Memory B cell (primary cell): ENCODE data around the gene SDCBP2.

Experiments
- ATAC-seq: fragments of 150-1000 bp; cut with Tn5 transposase; 2 replicates; pipeline ENCODE4 v1.10.0; 2021; ENCODE audit warnings: low read depth, mild to moderate bottlenecking, moderate library complexity
- DNase-seq, 2 donors: peaks; one replicate each; pipeline ENCODE4 v3.0.0; 2022; ENCODE audit warnings: low spot score in 2 of 2
- H3K27ac Mint-ChIP-seq: one replicate; pipeline ENCODE4 v1.8.0; 2022; ENCODE audit warnings: mild to moderate bottlenecking, moderate library complexity, mixed read lengths
- H3K27me3 Mint-ChIP-seq: one replicate; pipeline ENCODE4 v1.8.0; 2022; ENCODE audit warnings: mixed read lengths
- H3K36me3 Mint-ChIP-seq: one replicate; pipeline ENCODE4 v1.8.0; 2022; ENCODE audit warnings: mild to moderate bottlenecking, mixed read lengths
- H3K4me1 Mint-ChIP-seq: one replicate; pipeline ENCODE4 v1.8.0; 2022; ENCODE audit warnings: mixed read lengths
- H3K4me3 Mint-ChIP-seq: one replicate; pipeline ENCODE4 v1.8.0; 2022; ENCODE audit warnings: mild to moderate bottlenecking, moderate library complexity, mixed read lengths
- H3K9me3 Mint-ChIP-seq: one replicate; pipeline ENCODE4 v1.8.0; 2022; ENCODE audit warnings: mixed read lengths

Gene SDCBP2

DNA sequence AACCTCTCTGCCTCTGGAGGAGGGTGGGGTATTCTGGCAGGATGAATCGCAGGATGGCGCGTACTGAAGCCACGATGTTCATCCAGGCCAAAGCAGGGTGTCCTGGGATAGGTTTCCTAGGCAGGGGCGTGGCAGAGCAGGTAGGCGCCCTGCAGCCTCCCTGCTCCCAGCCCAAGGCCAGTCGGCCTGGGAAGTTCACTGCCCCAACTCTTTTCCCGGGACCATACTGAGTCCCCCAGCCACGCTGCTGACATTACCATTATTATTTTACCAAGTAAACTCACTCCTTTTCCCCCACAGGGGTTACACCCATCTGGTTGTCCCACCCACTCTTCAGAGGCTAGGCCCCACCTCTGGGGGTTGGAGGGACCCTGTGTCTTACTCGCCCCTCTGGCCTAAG, 21.8 kb downstream of the SDCBP2 start:
- no peak overlapping the region for H3K27ac Mint-ChIP-seq
- no peaks in the 10 kb centered on the region for H3K27me3 Mint-ChIP-seq
- no peak for DNase-seq
- ATAC-seq: no peak
- H3K36me3 Mint-ChIP-seq: peaks cover 2% of the 10 kb centered on the region
- no peak overlapping the region for H3K4me3 Mint-ChIP-seq
- no peaks in the 10 kb centered on the region for H3K9me3 Mint-ChIP-seq
- peaks cover 8% of the 10 kb centered on the region for H3K4me1 Mint-ChIP-seq

DNA sequence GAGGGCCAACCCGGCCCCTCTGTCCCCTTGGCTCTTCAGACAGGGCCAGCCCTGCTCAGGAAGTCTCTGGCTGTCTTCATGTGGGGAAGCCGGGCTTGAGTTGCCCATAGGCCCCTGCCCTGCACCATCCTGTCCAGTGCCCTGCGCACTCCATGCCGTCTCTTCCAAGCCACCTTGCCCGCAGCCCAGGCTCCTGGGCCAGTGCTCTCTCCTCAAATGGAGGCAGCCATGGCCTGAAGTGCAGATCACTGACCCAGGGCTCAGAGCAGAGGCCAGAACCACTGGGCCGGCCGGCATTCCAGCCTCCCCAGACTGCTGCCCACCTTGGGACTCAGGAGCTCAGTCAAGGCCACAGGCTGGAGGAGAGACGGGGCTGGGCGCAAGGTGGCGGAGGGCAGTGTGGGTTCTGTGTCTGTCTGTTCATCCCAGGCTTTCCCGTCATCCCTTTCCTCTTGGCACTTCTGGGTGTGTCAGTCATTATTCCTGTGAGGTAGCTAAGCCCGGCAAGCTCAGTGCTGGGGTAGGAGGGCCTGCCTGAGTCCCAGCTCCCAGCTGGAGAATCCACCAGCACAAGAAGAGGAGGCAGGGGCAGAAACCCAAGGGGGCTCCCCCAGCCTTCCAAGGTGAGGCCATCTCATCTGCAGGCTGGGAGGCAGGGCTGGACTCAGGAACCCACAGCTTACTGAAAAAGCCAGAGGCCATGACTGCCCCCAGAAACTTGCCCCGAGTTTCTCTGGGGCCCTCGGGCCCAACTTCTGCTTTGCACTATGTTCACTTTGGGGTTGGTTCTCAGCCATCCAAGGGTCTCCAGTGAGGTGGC, 22.4 kb downstream of the SDCBP2 start:
- H3K27ac Mint-ChIP-seq: no peak overlapping the region
- no peak for ATAC-seq
- H3K9me3 Mint-ChIP-seq: no peaks in the 10 kb centered on the region
- no peaks in the 10 kb centered on the region for H3K27me3 Mint-ChIP-seq
- H3K4me1 Mint-ChIP-seq: peaks cover 8% of the 10 kb centered on the region
- no peak overlapping the region for H3K4me3 Mint-ChIP-seq
- peaks cover 2% of the 10 kb centered on the region for H3K36me3 Mint-ChIP-seq
- DNase-seq: no peak

DNA sequence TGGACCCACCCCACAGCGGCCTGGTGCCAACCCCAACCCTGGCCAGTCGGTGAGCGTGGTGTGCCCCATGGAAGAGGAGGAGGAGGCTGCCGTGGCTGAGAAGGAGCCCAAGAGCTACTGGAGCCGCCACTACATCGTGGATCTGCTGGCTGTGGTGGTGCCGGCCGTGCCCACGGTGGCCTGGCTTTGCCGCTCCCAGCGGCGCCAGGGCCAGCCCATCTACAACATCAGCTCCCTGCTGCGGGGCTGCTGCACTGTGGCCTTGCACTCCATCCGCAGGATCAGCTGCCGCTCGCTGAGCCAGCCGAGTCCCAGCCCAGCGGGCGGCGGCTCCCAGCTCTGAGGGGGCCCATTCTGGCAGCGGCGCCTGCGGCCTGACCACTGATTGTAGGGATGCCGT, 23.2 kb downstream of the SDCBP2 start:
- DNase-seq: no peak

DNA sequence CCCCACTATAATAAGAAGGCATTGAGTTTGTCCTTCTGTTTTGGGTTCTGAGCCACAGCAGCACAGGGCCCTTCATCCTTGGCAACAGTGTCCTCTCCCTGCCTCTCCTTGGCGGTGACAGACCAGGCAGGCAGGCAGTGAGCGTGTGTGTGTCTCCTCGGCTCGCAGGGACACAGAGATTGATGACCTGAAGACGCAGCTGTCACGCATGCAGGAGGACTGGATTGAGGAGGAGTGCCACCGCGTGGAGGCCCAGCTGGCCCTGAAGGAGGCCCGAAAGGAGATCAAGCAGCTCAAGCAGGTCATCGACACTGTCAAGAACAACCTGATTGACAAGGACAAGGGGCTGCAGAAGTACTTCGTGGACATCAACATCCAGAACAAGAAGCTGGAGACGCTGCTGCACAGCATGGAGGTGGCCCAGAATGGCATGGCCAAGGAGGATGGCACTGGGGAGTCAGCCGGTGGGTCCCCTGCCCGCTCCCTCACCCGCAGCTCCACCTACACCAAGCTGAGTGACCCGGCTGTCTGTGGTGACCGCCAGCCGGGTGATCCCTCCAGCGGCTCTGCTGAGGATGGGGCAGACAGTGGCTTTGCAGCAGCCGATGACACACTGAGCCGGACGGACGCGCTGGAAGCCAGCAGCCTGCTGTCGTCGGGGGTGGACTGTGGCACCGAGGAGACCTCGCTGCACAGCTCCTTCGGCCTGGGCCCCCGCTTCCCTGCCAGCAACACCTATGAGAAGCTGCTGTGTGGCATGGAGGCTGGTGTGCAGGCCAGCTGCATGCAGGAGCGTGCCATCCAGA, 24.0 kb downstream of the SDCBP2 start:
- peaks cover 9% of the 10 kb centered on the region for H3K4me1 Mint-ChIP-seq
- H3K36me3 Mint-ChIP-seq: peaks cover 2% of the 10 kb centered on the region
- DNase-seq: no peak
- H3K4me3 Mint-ChIP-seq: no peak overlapping the region
- no peak for ATAC-seq
- H3K27ac Mint-ChIP-seq: peak overlapping the region; percentile 16
- no peaks in the 10 kb centered on the region for H3K27me3 Mint-ChIP-seq
- H3K9me3 Mint-ChIP-seq: no peaks in the 10 kb centered on the region

More for the DNA sequence above, 23.2 kb downstream of the SDCBP2 start:
- Mint-ChIP-seq H3K27ac (no peak overlapping the region), H3K9me3 (no peaks in the 10 kb centered on the region), H3K4me1 (peaks cover 9% of the 10 kb centered on the region), H3K27me3 (no peaks in the 10 kb centered on the region), H3K36me3 (peaks cover 2% of the 10 kb centered on the region), H3K4me3 (no peak overlapping the region)
- no peak for ATAC-seq

- ATAC-seq: peak; percentile 17
These were observed 26.0 kb downstream of the SDCBP2 start for GRCh38 chr20:1302685-1303541.

DNA sequence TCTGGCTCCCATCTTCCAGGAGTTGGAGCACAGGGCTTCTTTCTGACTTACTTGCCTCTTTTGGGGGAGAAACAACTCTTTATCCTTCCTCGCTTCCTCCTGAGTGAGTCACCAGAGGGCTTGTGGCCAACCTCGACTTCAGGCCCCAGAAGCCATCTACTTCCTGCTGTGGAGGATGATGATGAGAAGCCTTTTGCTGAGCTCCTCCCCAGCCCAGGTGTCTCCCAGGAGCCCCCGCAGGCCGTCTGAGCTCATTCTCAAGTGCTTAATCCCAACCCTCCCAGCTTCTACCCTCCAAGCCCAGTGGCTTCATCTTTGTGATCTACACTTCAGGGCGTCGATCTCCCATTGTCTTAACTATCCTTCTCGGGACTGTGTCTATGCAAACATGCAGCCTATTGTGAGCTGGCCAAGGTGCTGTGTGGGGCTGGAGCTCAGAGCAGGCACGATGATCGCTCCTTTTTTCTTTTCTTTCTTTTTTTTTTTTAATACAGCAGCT, 27.9 kb downstream of the SDCBP2 start:
- DNase-seq (no peak), ATAC-seq (no peak)
- Mint-ChIP-seq H3K4me3 (no peak overlapping the region), H3K4me1 (peaks cover 9% of the 10 kb centered on the region), H3K27ac (no peak overlapping the region), H3K9me3 (no peaks in the 10 kb centered on the region), H3K27me3 (no peaks in the 10 kb centered on the region), H3K36me3 (peaks cover 2% of the 10 kb centered on the region)

More at GRCh38 chr20:1302685-1303541, 26.0 kb downstream of the SDCBP2 start:
- Mint-ChIP-seq H3K4me3 (no peak overlapping the region), H3K4me1 (peaks cover 9% of the 10 kb centered on the region), H3K27ac (peak overlapping the region; percentile 28), H3K36me3 (peaks cover 2% of the 10 kb centered on the region), H3K9me3 (no peaks in the 10 kb centered on the region), H3K27me3 (no peaks in the 10 kb centered on the region)
- no peak for DNase-seq

DNA sequence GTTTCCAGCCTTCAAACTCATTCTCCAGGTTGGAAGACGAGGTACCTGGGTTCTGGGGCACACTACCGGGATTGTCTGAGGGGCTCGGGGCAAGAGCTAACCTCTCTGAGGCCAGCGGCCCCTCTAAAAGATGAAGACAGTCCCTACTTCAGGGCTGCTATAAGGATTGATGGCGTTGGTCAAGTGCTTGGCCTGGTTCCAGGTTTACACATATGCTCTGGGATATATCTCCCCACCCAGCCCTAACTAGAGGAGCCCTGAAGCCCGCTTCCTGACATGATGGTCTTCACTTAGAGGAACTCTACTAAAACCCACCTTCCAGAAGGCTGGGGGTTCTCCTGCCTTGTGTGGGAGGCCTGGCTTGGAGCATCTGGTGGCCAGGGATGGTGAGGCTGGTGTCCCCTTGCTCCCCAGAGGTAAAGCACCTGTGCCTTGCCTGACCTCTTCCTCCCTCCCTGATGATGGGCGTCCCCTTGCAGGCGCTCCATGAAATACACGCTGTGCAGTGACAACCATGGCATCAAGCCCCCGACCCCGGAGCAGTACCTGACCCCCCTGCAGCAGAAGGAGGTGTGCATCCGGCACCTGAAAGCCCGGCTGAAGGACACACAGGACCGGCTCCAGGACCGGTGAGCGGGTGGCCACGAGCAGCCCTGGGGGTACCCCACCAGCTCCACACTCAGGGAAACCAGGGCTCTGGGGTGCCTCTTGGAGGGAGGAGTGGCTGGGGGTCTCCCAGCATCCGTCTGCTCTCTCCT, 28.7 kb downstream of the SDCBP2 start:
- H3K4me3 Mint-ChIP-seq: no peak overlapping the region
- ATAC-seq (no peak), DNase-seq (no peak)
- H3K36me3 Mint-ChIP-seq: peaks cover 2% of the 10 kb centered on the region
- H3K4me1 Mint-ChIP-seq: peaks cover 9% of the 10 kb centered on the region
- H3K9me3 Mint-ChIP-seq: no peaks in the 10 kb centered on the region
- H3K27ac Mint-ChIP-seq: no peak overlapping the region
- no peaks in the 10 kb centered on the region for H3K27me3 Mint-ChIP-seq

DNA sequence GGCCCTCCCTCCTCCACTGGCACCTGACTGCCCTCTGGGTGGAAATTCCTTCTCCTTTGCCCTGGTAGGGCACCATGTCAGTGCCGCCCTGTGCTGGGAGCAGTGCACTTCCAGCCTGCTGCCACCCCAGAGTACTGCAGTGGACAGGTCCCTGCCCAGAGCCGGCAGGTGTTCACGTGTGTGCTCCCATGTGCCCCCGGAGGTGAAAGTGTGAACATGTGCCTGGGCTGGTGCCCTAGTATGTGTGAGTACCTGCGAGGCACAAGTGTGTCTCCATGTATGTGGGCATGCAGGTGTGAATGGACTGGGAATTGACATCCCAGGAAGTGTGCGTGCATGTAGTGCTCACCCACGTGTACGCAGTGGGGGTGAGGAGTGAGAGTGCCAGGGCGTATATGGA, 29.4 kb downstream of the SDCBP2 start:
- Mint-ChIP-seq H3K36me3 (no peaks in the 10 kb centered on the region), H3K27me3 (no peaks in the 10 kb centered on the region), H3K9me3 (no peaks in the 10 kb centered on the region), H3K4me1 (peaks cover 9% of the 10 kb centered on the region), H3K4me3 (no peak overlapping the region), H3K27ac (no peak overlapping the region)
- no peak for DNase-seq
- peak; percentile 55 for ATAC-seq

- Mint-ChIP-seq H3K9me3 (no peaks in the 10 kb centered on the region), H3K4me3 (no peak overlapping the region), H3K4me1 (peaks cover 9% of the 10 kb centered on the region), H3K27me3 (no peaks in the 10 kb centered on the region), H3K27ac (no peak overlapping the region), H3K36me3 (no peaks in the 10 kb centered on the region)
- DNase-seq: no peak
- no peak for ATAC-seq
These were observed 29.9 kb downstream of the SDCBP2 start for GRCh38 chr20:1298888-1299511.

DNA sequence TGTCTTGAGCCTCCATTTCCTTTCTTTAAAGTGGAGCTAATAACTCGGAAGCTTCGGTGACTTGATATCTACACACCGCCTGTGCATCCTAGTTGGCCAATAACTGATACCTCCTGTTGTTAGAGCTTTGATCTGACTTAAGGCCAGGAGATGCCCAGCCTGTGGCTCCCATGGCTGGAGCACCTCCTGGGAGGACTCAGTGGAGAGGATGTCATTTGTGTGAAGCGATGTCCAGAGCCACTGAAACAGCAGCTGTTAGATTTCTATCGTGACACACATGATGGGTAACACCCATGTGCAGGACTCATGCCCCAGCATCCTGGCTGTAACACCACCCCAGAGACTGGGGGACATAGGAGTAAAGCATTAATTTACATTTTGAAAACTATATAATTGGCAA, 30.8 kb downstream of the SDCBP2 start:
- no peak for DNase-seq
- Mint-ChIP-seq H3K36me3 (no peaks in the 10 kb centered on the region), H3K27me3 (no peaks in the 10 kb centered on the region), H3K9me3 (no peaks in the 10 kb centered on the region), H3K27ac (peak overlapping the region; percentile 54), H3K4me3 (no peak overlapping the region), H3K4me1 (peaks cover 8% of the 10 kb centered on the region)
- ATAC-seq: no peak

DNA sequence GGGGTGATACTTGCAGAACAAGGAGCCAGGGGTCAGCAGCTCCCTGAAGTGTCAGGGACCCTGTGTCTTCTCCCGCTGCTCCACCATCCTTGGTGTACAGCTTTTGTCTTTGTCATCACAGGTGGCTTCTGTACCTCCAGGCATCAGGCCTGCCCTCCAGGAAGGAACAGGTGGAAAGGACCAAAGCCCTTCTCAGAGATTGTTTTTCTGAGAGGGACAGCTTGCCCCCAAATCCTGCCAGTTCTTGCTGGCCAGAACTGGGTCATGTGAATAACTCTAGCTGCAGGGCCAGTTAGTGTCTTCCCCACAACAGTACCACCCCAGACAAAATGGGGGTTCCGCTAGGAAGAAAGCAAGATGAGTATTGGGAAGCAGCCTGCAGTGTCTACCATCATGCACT, 31.5 kb downstream of the SDCBP2 start:
- Mint-ChIP-seq H3K4me3 (no peak overlapping the region), H3K9me3 (no peaks in the 10 kb centered on the region), H3K27me3 (no peaks in the 10 kb centered on the region), H3K27ac (peak overlapping the region; percentile 54), H3K36me3 (no peaks in the 10 kb centered on the region), H3K4me1 (peaks cover 4% of the 10 kb centered on the region)
- ATAC-seq (no peak), DNase-seq (no peak)

DNA sequence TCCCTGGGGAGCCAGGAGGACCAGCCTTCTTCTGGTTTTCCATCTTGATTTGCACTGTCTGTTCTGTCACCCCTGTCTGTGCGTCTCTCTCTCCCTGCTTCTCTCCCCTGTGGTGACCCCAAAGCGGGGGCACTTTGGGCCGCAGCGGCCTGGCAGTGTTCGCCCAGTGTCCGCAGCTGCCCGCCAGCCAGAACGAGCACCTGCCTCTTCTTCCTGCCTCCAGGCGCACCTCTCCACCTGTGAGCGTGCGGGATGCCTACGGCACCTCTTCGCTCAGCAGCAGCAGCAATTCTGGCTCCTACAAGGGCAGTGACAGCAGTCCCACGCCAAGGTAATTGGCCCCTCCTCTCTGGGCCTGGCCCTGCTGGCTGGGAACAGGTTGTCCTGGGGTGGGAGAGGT, 32.0 kb downstream of the SDCBP2 start:
- Mint-ChIP-seq H3K4me1 (peaks cover 4% of the 10 kb centered on the region), H3K36me3 (no peaks in the 10 kb centered on the region), H3K27me3 (no peaks in the 10 kb centered on the region), H3K9me3 (no peaks in the 10 kb centered on the region), H3K4me3 (no peak overlapping the region), H3K27ac (no peak overlapping the region)
- DNase-seq (no peak), ATAC-seq (no peak)

DNA sequence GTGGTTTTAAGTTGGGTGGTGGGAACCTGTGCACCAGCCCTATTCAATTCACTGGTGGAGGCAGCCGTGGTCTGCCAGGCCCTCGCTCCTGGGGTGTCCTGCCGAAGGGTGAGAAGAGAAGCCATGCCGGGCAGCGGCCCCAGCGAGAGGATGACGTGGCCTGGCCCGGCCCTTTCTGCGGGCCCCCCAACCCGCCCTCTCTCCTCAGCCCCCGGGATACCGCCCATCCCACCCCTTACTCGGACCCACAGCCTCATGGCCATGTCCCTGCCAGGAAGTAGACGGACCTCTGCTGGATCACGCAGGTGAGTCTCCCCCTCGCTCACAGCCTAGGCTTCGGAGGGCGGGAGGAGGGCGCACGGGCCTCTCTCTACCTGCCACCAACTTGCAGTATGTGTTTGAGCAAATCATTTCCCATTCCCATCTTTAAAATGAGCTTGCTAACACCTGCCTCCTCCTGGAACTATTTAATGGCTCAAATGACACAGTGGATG, 32.8 kb downstream of the SDCBP2 start:
- DNase-seq (no peak), ATAC-seq (no peak)
- no peak overlapping the region for H3K27ac Mint-ChIP-seq
- H3K4me1 Mint-ChIP-seq: peaks cover 3% of the 10 kb centered on the region
- no peaks in the 10 kb centered on the region for H3K36me3 Mint-ChIP-seq
- H3K4me3 Mint-ChIP-seq: no peak overlapping the region
- H3K27me3 Mint-ChIP-seq: no peaks in the 10 kb centered on the region
- H3K9me3 Mint-ChIP-seq: no peaks in the 10 kb centered on the region
